HepG2 (cell line): Measurements from ENCODE around the gene LAMTOR2. TPM values are rescaled to one million over a fixed set of nuclear protein-coding genes. Genes with fewer than 3 reads are reported as not detected.

ENCODE experiments used
- ATAC-seq: fragments of 200-7000 bp; cut with Tn5 transposase; 3 replicates; pipeline ENCODE4 v1.9.1; 2020; ENCODE audit warnings: mild to moderate bottlenecking, moderate library complexity
- BruUV-seq: library from RNA; stranded (reverse); fragments of 400-500 nt; replicated peaks from 2 replicates; lab custom pipeline; 2021; lab: Mats Ljungman, UMichigan
- CTCF ChIA-PET: fragments of 300-600 bp; formaldehyde crosslinking; extraction: SDS; loops from one replicate; lab custom pipeline; 2021; ENCODE audit warnings: low total read pairs, inconsistent platforms, low intra/inter-chr PET ratio; lab: Yijun Ruan, JAX
- POLR2A ChIA-PET: fragments of 350-600 bp; sonication (Branson Sonifier 250); formaldehyde crosslinking; loops from one replicate; lab custom pipeline; 2020; ENCODE audit warnings: antibody characterized with exemption, inconsistent platforms; lab: Yijun Ruan, JAX
- DNase-seq: peaks from one replicate; pipeline ENCODE4 v3.0.0-alpha.2; 2015; ENCODE audit warnings: low spot score
- FAIRE-seq: peaks from 3 replicates; lab custom pipeline; 2011; peaks lifted over from hg19 to GRCh38; lab: Jason Lieb, UNC
- H2AFZ ChIP-seq: one replicate; pipeline ENCODE4 v1.6.1; 2011; ENCODE audit warnings: low read length, inconsistent platforms
- H3K27ac ChIP-seq: fragments of 300-600 bp; 3 replicates; pipeline ENCODE4 v1.8.0; 2011; ENCODE audit warnings: mixed run types, mild to moderate bottlenecking, mixed read lengths, low read length, inconsistent platforms; ENCODE audit not compliant: insufficient read depth; ENCODE audit errors: extremely low read length
- H3K27me3 ChIP-seq, 2 experiments: fragments of 200-600 bp in 1 of 2; 2 replicates in 1 of 2; 3 replicates in 1 of 2; pipeline versions ENCODE4 v1.6.0 to v1.8.0; 2011; ENCODE audit warnings: low read length in 2 of 2, mild to moderate bottlenecking in 2 of 2, moderate library complexity in 2 of 2, inconsistent platforms in 1 of 2; ENCODE audit not compliant: insufficient read depth in 2 of 2, control insufficient read depth in 1 of 2
- H3K36me3 ChIP-seq, 2 experiments: fragments of 200-600 bp in 1 of 2; replicated peaks in 1 of 2; 2 replicates in 1 of 2; 3 replicates in 1 of 2; pipeline versions ENCODE4 v1.5.1 to v1.8.0; 2011; ENCODE audit warnings: low read length in 2 of 2, inconsistent platforms in 1 of 2; ENCODE audit not compliant: insufficient read depth in 2 of 2, control insufficient read depth in 1 of 2
- H3K4me1 ChIP-seq: 2 replicates; pipeline ENCODE4 v1.5.1; 2012; ENCODE audit warnings: low read length, inconsistent platforms; ENCODE audit not compliant: insufficient read depth
- H3K4me2 ChIP-seq: 2 replicates; pipeline ENCODE4 v1.6.0; 2011; ENCODE audit warnings: low read depth, low read length, inconsistent platforms
- H3K4me3 ChIP-seq, 3 experiments: fragments of 200-600 bp in 1 of 3; sonication (generic), shearing (Covaris generic) in 1 of 3; replicated peaks in 1 of 3; 2 replicates each; pipeline ENCODE4 v1.5.1; 2011 to 2016; ENCODE audit warnings: low read length in 3 of 3, inconsistent platforms in 2 of 3, low read depth in 2 of 3, mild to moderate bottlenecking in 2 of 3, control low read depth in 1 of 3, mixed read lengths in 1 of 3; ENCODE audit not compliant: insufficient read depth in 1 of 3
- H3K79me2 ChIP-seq: one replicate; pipeline ENCODE4 v1.6.1; 2011; ENCODE audit warnings: low read length, inconsistent platforms; ENCODE audit not compliant: insufficient read depth
- H3K9ac ChIP-seq: 2 replicates; pipeline ENCODE4 v1.6.0; 2011; ENCODE audit warnings: mild to moderate bottlenecking, low read depth, low read length, inconsistent platforms; ENCODE audit not compliant: insufficient read depth
- H3K9me3 ChIP-seq: 2 replicates; pipeline ENCODE4 v1.5.1; 2012; ENCODE audit warnings: mild to moderate bottlenecking, low read length
- H4K20me1 ChIP-seq: 2 replicates; pipeline ENCODE4 v1.6.0; 2011; ENCODE audit warnings: inconsistent platforms, mild to moderate bottlenecking, low read length, moderate library complexity; ENCODE audit not compliant: insufficient read depth
- FOXC1 ChIP-seq: sonication (generic); formaldehyde crosslinking; IDR thresholded peaks from 2 replicates; pipeline ENCODE4 v1.8.0; 2022; ENCODE audit warnings: mild to moderate bottlenecking, missing genetic modification reagents, borderline replicate concordance
- HCFC1 ChIP-seq: fragments of 150-350 bp; IDR thresholded peaks from 2 replicates; pipeline ENCODE4 v1.6.1; 2014; ENCODE audit warnings: low read depth, low read length
- HDAC6 ChIP-seq: fragments of 200-600 bp; sonication (generic); IDR thresholded peaks from 2 replicates; pipeline ENCODE4 v1.7.0; 2017; ENCODE audit warnings: mild to moderate bottlenecking, antibody characterized with exemption, low read length, low read depth
- HMG20A ChIP-seq: IDR thresholded peaks from 2 replicates; pipeline ENCODE4 v1.6.1; 2016; ENCODE audit warnings: borderline replicate concordance
- KMT2B ChIP-seq: IDR thresholded peaks from 2 replicates; pipeline ENCODE4 v1.6.1; 2016; ENCODE audit warnings: missing genetic modification reagents, missing compliant biosample characterization
- POLR2AphosphoS5 ChIP-seq: IDR thresholded peaks from 2 replicates; pipeline ENCODE4 v1.6.1; 2012; ENCODE audit warnings: low read depth, low read length
- RBFOX2 ChIP-seq: fragments of 200-400 bp; formaldehyde crosslinking; IDR thresholded peaks from 2 replicates; pipeline ENCODE4 v1.6.1; 2017; ENCODE audit warnings: low read depth, mild to moderate bottlenecking, low read length
- SMAD3 ChIP-seq: sonication (generic); formaldehyde crosslinking; IDR thresholded peaks from 2 replicates; pipeline ENCODE4 v1.4.0; 2020; ENCODE audit warnings: missing genetic modification reagents
- ZFP41 ChIP-seq: sonication (generic); formaldehyde crosslinking; IDR thresholded peaks from 2 replicates; pipeline ENCODE4 v1.4.0; 2020; ENCODE audit warnings: mild to moderate bottlenecking, missing genetic modification reagents, borderline replicate concordance
- ZNF234 ChIP-seq: sonication (generic); formaldehyde crosslinking; conservative IDR thresholded peaks from 2 replicates; pipeline ENCODE4 v1.5.1; 2020; ENCODE audit warnings: mild to moderate bottlenecking, missing genetic modification reagents
- ZNF235 ChIP-seq: sonication (generic); formaldehyde crosslinking; IDR thresholded peaks from 2 replicates; pipeline ENCODE4 v1.8.1; 2023; ENCODE audit warnings: mild to moderate bottlenecking, missing genetic modification reagents, borderline replicate concordance
- ZNF652 ChIP-seq: IDR thresholded peaks from 2 replicates; pipeline ENCODE4 v1.6.1; 2016; ENCODE audit warnings: low read depth, borderline replicate concordance
- WGBS: methylation state at CpG from one replicate; pipeline ENCODE4 v1.1.6; 2017; ENCODE audit warnings: low lambda C conversion rate; 5-methylcytosine and 5-hydroxymethylcytosine counted together
- in situ Hi-C: cut with HindIII; loops from 2 replicates; pipeline ENCODE4 v1.10.0; 2017; ENCODE audit warnings: low pct_unique_long_range_greater_than_20kb; ENCODE audit not compliant: extremely low pct_ligation_motif_present
- intact Hi-C: fragments of 100-400 bp; cut with micrococcal nuclease; formaldehyde crosslinking; loops from one replicate; pipeline ENCODE4 v1.10.0; 2022; ENCODE audit not compliant: unreplicated experiment
- polyA plus RNA-seq, 8 experiments: library from polyadenylated mRNA; depleted of rRNA in 3 of 8; stranded (reverse) in 7 of 8; unstranded in 1 of 8; fragments of >200 nt; fragmentation: Illumina TruSeq in 4 of 8; extraction: Trizol in 4 of 8; gene quantifications; 2 replicates each; pipeline versions ENCODE4 v1.2.1 to v1.2.3, GENCODE V29; 2011 to 2016; ENCODE audit warnings: low read depth in 4 of 8, missing spikeins in 1 of 8, mixed read lengths in 1 of 8; ENCODE audit not compliant: insufficient read depth in 1 of 8
- total RNA-seq, 5 experiments: library from RNA; depleted of rRNA; stranded (reverse); fragments of >200 nt; fragmentation: Illumina TruSeq; extraction: Trizol; gene quantifications; 2 replicates each; pipeline ENCODE4 v1.2.3, GENCODE V29; 2016; ENCODE audit warnings: low read depth in 1 of 5
- TF ChIP-seq, protein P1 (sequence below): sonication (generic); formaldehyde crosslinking; conservative IDR thresholded peaks from 2 replicates; pipeline ENCODE4 v1.8.1; 2023; ENCODE audit warnings: missing genetic modification reagents
- TF ChIP-seq, protein P2 (sequence below): sonication (generic); formaldehyde crosslinking; IDR thresholded peaks from 2 replicates; pipeline ENCODE4 v1.8.0; 2022; ENCODE audit warnings: mild to moderate bottlenecking, missing genetic modification reagents, borderline replicate concordance

Gene LAMTOR2
- total and polyA plus RNA-seq, 2 of the 13 experiments (the other 11 are each of a cell fraction or from before 2014, with no cell fraction given), result 36.5 to 66.4 TPM

DNA sequence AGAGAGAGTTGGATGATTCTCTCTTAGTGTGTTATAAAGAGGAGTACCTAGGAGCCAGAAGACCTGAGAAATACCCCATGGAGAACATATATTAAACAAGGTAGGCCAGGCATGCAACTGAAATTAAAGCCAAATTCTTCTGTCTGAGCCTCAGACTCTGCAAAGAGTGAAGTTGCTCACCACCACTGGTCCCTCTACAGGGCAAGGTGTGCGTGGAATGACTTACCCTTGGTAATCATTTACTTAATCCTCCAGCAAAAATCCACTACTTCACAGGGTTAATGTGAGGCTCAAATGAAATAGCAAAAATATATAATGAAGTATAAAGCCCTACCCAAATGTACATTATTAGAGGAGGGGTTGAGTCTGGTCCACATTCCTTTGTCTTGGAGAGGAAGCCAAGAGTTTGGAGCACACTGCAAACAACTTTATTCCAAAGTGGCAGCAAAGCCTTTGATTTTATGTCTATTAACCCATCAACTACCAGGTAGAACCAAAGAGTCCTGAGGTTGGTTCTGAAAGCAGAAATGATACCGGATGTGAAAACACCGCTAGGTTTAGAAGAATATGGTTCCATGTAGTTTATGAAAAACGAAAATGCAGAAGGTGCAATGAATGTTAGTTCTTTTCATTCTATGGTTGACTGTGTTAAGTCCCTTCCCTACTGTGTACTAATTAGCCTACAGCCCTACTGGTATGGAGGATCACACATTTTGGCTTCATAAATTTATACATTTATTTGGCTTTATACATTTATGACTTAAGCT lies 42.3 kb upstream of the LAMTOR2 start:
- ATAC-seq (peak; percentile 28; the same call in 1 of the 3 replicates), FAIRE-seq (no peak), DNase-seq (no peak)
- Histone ChIP-seq H3K9me3 (no peaks in the 10 kb centered on the region), H3K4me3 (no peak overlapping the region), H2AFZ (no peak overlapping the region), H3K4me1 (peaks cover 15% of the 10 kb centered on the region), H3K79me2 (no peaks in the 10 kb centered on the region), H3K4me2 (no peak overlapping the region), H3K27ac (no peak overlapping the region), H4K20me1 (no peaks in the 10 kb centered on the region), H3K27me3 (no peaks in the 10 kb centered on the region), H3K36me3 (peaks cover 14 to 54% of the 10 kb centered on the region in 2 experiments), H3K9ac (no peak overlapping the region)
- no peak for TF ChIP-seq ZFP41 (CRISPR knock-in tag)
- 0 out of 2 replicates have a peak, but pooled peaks have one; percentile 23 for TF ChIP-seq ZNF652 (CRISPR knock-in tag)
- ChIA-PET CTCF (no interaction called here), POLR2A (no interaction called here)
- in situ Hi-C loops, result no loop called here
- BruUV-seq, result TSS peak; percentile 17
- intact Hi-C loops, result no loop called here
- 92% methylated on average over 4 of the region's 4 CpGs for WGBS

DNA sequence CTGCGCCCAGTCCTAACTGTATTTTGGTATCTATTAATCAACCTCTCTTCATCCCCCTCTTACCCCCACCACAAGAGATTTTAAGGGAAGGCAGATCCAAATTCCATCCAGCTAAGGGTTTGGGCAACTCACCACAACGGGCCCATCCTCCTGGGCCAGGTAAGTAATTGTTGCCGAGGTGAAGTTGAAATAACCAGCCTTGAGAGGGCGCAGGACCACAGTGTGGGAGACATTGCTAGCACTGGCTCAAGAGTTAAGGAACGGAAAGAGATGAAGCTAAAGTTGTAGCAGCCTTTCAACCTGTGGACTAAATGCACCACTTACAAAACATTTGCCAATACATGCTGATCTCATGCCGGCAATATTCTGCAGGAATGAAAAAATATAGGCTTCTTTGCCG lies 39.8 kb upstream of the LAMTOR2 start:
- no peak for ATAC-seq
- no peak for FAIRE-seq
- Histone ChIP-seq H2AFZ (no peak overlapping the region), H3K4me1 (peaks cover 10% of the 10 kb centered on the region), H3K27me3 (no peaks in the 10 kb centered on the region; a peak in 1 of 5 replicates), H4K20me1 (no peaks in the 10 kb centered on the region), H3K36me3 (peaks cover 12 to 51% of the 10 kb centered on the region in 2 experiments), H3K4me3 (no peak overlapping the region), H3K79me2 (peaks cover 10% of the 10 kb centered on the region), H3K9ac (no peak overlapping the region), H3K27ac (no peak overlapping the region), H3K4me2 (no peak overlapping the region), H3K9me3 (no peaks in the 10 kb centered on the region)
- ChIA-PET CTCF (no interaction called here), POLR2A (interaction anchor here (0.7 kb wide), 1 partner anchor 29 kb away, joined by 4 read pairs; no protein-coding TSS in a partner anchor)
- in situ Hi-C loops (no loop called here), intact Hi-C loops (no loop called here)
- BruUV-seq, result no TSS peak
- WGBS, result 97% methylated on average over 7 of the region's 7 CpGs
- no peak for DNase-seq
- TF ChIP-seq HDAC6 (no peak), ZNF234 (no peak), FOXC1 (CRISPR knock-in tag) (no peak), HMG20A (no peak), ZNF235 (CRISPR knock-in tag) (no peak), POLR2AphosphoS5 (no peak), SMAD3 (CRISPR knock-in tag) (no peak), KMT2B (no peak), HCFC1 (no peak), RBFOX2 (no peak)
- TF ChIP-seq, protein P1, sequence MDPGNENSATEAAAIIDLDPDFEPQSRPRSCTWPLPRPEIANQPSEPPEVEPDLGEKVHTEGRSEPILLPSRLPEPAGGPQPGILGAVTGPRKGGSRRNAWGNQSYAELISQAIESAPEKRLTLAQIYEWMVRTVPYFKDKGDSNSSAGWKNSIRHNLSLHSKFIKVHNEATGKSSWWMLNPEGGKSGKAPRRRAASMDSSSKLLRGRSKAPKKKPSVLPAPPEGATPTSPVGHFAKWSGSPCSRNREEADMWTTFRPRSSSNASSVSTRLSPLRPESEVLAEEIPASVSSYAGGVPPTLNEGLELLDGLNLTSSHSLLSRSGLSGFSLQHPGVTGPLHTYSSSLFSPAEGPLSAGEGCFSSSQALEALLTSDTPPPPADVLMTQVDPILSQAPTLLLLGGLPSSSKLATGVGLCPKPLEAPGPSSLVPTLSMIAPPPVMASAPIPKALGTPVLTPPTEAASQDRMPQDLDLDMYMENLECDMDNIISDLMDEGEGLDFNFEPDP (CRISPR knock-in tag), result no peak
- TF ChIP-seq, protein P2, sequence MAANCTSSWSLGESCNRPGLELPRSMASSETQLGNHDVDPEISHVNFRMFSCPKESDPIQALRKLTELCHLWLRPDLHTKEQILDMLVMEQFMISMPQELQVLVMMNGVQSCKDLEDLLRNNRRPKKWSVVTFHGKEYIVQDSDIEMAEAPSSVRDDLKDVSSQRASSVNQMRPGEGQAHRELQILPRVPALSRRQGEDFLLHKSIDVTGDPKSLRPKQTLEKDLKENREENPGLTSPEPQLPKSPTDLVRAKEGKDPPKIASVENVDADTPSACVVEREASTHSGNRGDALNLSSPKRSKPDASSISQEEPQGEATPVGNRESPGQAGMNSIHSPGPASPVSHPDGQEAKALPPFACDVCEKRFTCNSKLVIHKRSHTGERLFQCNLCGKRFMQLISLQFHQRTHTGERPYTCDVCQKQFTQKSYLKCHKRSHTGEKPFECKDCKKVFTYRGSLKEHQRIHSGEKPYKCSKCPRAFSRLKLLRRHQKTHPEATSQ (CRISPR knock-in tag), result no peak
